ENCODE results near the gene PXK.

The PXK gene

GRCh38 chr3:58470363-58471024 lies 137.8 kb downstream of the PXK start:
- no peak for DNase-seq

GRCh38 chr3:58471025-58471887 lies 138.6 kb downstream of the PXK start:
- DNase-seq, result peak; percentile 52

GRCh38 chr3:58473275-58473674 lies 140.6 kb downstream of the PXK start:
- no peak for DNase-seq

GRCh38 chr3:58474348-58474911 lies 141.7 kb downstream of the PXK start:
- no peak for DNase-seq

GRCh38 chr3:58474967-58475578 lies 142.4 kb downstream of the PXK start:
- DNase-seq, result no peak

Measured in activated naive CD4-positive, alpha-beta T cell treated with Interleukin-2 at 50 U/mL for 16 hours (primary cell).